K562 (cell line): ENCODE measurements around the gene RETREG1. TPM values are rescaled to one million over a fixed set of nuclear protein-coding genes. Genes with fewer than 3 reads are reported as not detected.

Source experiments
- BMI1 ChIP-seq: fragments of 150-350 bp; IDR thresholded peaks from 2 replicates; pipeline ENCODE4 v1.6.1; 2014; ENCODE audit warnings: low read length
- CBX8 ChIP-seq: fragments of 200-600 bp; sonication (generic); IDR thresholded peaks from 2 replicates; pipeline ENCODE4 v1.6.1; 2012; ENCODE audit warnings: borderline replicate concordance, mixed run types, low read depth, mild to moderate bottlenecking, moderate library complexity, mixed read lengths, low read length, control low read depth, inconsistent platforms; ENCODE audit not compliant: poor library complexity, severe bottlenecking; ENCODE audit errors: extremely low read depth
- FOXM1 ChIP-seq, 2 experiments: fragments of 450-650 bp in 1 of 2; sonication (generic) in 1 of 2; formaldehyde crosslinking in 1 of 2; IDR thresholded peaks; 2 replicates each; pipeline versions ENCODE4 v1.6.1 to v1.9.0; 2017 to 2022; ENCODE audit warnings: low read depth in 2 of 2, mild to moderate bottlenecking in 2 of 2, missing genetic modification reagents in 1 of 2, moderate library complexity in 1 of 2
- HMG20B ChIP-seq: fragments of 250-450 bp; sonication (Bioruptor Pico); IDR thresholded peaks from 2 replicates; pipeline ENCODE4 v1.5.0; 2021; ENCODE audit warnings: mild to moderate bottlenecking
- MYBL2 ChIP-seq, 2 experiments: fragments of 450-650 bp in 1 of 2; sonication (generic) in 1 of 2; formaldehyde crosslinking in 1 of 2; IDR thresholded peaks; 2 replicates each; pipeline versions ENCODE4 v1.6.1 to v1.8.1; 2017 to 2022; ENCODE audit warnings: borderline replicate concordance in 1 of 2, inconsistent platforms in 1 of 2, low read depth in 1 of 2, mild to moderate bottlenecking in 1 of 2, missing genetic modification reagents in 1 of 2, moderate library complexity in 1 of 2
- NONO ChIP-seq, 2 experiments: fragments of 200-400 bp in 1 of 2; fragments of 450-650 bp in 1 of 2; formaldehyde crosslinking in 1 of 2; IDR thresholded peaks; 2 replicates each; pipeline ENCODE4 v1.6.1; 2017; ENCODE audit warnings: low read depth in 2 of 2, mild to moderate bottlenecking in 2 of 2, moderate library complexity in 2 of 2, low read length in 1 of 2
- POLR2G ChIP-seq: fragments of 200-400 bp; formaldehyde crosslinking; IDR thresholded peaks from 2 replicates; pipeline ENCODE4 v1.6.1; 2017; ENCODE audit warnings: low read depth, mild to moderate bottlenecking, antibody characterized with exemption, low read length, moderate library complexity
- SP2 ChIP-seq: IDR thresholded peaks from 2 replicates; pipeline ENCODE4 v1.6.1; 2011; ENCODE audit warnings: mild to moderate bottlenecking, low read depth, low read length, moderate library complexity; ENCODE audit not compliant: poor library complexity, severe bottlenecking; ENCODE audit errors: extremely low read depth
- ZNF324 ChIP-seq: fragments of 250-450 bp; sonication (Bioruptor Pico); IDR thresholded peaks from 2 replicates; pipeline ENCODE4 v1.4.0; 2020; ENCODE audit warnings: mild to moderate bottlenecking
- polyA plus RNA-seq, 8 experiments: library from polyadenylated mRNA; depleted of rRNA in 4 of 8; stranded (reverse) in 5 of 8; unstranded in 3 of 8; fragments of >200 nt; fragmentation: Nextera tagmentation in 2 of 8; fragmentation: Illumina TruSeq in 1 of 8; extraction: Ambion mirVana in 2 of 8; extraction: Trizol in 1 of 8; gene quantifications; 2 replicates each; pipeline versions ENCODE4 v1.2.1 to v1.2.3, GENCODE V29; 2011 to 2014; ENCODE audit warnings: inconsistent platforms in 1 of 8, missing spikeins in 1 of 8
- total RNA-seq, 7 experiments: library from RNA; depleted of rRNA in 6 of 7; stranded (reverse); fragments of >200 nt in 6 of 7; fragmentation: Illumina TruSeq in 2 of 7; extraction: Trizol in 2 of 7; gene quantifications; 2 replicates each; pipeline versions ENCODE4 v1.2.1 to v1.2.3, GENCODE V29; 2011 to 2021; ENCODE audit warnings: low replicate concordance in 1 of 7
- TF ChIP-seq, protein P1 (sequence below), 3 experiments: fragments of 200-800 bp in 1 of 3; sonication (Bioruptor generic) in 1 of 3; sonication (generic) in 1 of 3; formaldehyde crosslinking in 1 of 3; IDR thresholded peaks; 2 replicates each; pipeline versions ENCODE4 v1.6.1 to v1.8.0; 2016 to 2022; ENCODE audit warnings: mild to moderate bottlenecking in 2 of 3, missing compliant biosample characterization in 2 of 3, missing genetic modification characterization in 2 of 3, missing genetic modification reagents in 1 of 3
- TF ChIP-seq, protein P2 (sequence below): sonication (generic); formaldehyde crosslinking; IDR thresholded peaks from 2 replicates; pipeline ENCODE4 v1.8.0; 2022; ENCODE audit warnings: mild to moderate bottlenecking, missing genetic modification reagents
- TF ChIP-seq, protein P3 (sequence below): fragments of 150-350 bp; IDR thresholded peaks from 2 replicates; pipeline ENCODE4 v1.6.1; 2014; ENCODE audit warnings: low read depth, mild to moderate bottlenecking, low read length, borderline replicate concordance

Gene RETREG1
- total and polyA plus RNA-seq, 9 of the 15 experiments (the other 6 are each of a cell fraction or from before 2014, with no cell fraction given): 0.01 to 0.20 (median 0.08) TPM; not detected in 5

DNA sequence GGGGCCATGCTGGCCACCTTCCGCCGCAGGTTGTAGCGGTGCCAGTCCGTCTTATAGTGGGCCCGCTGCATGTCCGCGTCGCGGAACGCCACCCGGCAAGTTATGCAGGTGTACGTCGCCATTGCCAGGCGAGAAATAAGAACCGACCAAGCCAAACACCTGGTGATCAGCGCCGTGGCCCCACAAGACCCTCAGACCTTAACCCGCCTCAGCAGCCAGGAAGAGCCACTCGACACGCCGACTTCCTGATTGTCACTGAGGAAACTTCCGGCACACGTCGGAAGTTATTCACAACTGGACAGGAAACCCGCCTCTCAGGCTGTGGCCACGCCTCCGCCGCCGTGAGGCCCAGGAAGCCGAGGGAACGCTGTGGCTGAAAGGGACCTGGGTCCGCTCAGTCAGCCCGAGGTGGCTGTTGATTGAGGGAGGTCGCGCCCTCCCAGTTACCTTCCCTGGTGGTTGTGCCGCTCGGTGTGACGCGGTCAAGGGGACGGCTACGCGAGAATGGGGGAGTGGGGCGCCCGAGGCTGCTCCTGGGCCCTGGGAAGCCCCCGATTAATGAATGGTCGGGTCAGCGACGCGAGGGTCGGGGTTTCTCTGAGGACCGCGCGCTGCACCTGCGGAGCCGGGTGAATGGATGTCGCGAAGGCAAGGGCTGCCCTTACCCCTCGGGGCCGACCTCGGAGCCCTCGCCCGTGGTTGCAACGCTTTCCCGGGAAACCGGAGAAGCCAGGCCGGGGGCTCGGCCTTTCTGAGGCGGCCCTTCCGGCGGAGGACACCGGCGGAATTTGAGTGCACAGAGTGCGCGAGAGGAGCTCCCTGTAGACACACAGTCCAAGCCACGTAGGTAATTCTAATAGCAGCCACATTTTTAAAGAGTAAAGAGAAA, 151.0 kb downstream of the RETREG1 start, which contains the start of gene ZNF622 (continued):
- TF ChIP-seq NONO (IDR thresholded peaks at IDR 0.05; ENCODE audit: low read depth in 2 of 2, low read length in 1 of 2): peak; percentile 5 to 40; a peak in 1 of 4 replicates
- TF ChIP-seq, protein P1, sequence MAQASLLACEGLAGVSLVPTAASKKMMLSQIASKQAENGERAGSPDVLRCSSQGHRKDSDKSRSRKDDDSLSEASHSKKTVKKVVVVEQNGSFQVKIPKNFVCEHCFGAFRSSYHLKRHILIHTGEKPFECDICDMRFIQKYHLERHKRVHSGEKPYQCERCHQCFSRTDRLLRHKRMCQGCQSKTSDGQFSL (CRISPR knock-in tag; IDR thresholded peaks at IDR 0.05): no peak
- TF ChIP-seq, protein P1 (tag; IDR thresholded peaks at IDR 0.05): no peak
- TF ChIP-seq HMG20B (CRISPR knock-in tag): no peak; the same call in 1 of the 2 replicates
- no peak for TF ChIP-seq FOXM1 (IDR thresholded peaks at IDR 0.05; ENCODE audit: low read depth)
- 0 out of 2 replicates have a peak, but pooled peaks have one; percentile 16 for TF ChIP-seq FOXM1 (CRISPR knock-in tag; IDR thresholded peaks at IDR 0.05; ENCODE audit: low read depth)
- TF ChIP-seq ZNF324: no peak
- TF ChIP-seq BMI1: no peak
- TF ChIP-seq, protein P2, sequence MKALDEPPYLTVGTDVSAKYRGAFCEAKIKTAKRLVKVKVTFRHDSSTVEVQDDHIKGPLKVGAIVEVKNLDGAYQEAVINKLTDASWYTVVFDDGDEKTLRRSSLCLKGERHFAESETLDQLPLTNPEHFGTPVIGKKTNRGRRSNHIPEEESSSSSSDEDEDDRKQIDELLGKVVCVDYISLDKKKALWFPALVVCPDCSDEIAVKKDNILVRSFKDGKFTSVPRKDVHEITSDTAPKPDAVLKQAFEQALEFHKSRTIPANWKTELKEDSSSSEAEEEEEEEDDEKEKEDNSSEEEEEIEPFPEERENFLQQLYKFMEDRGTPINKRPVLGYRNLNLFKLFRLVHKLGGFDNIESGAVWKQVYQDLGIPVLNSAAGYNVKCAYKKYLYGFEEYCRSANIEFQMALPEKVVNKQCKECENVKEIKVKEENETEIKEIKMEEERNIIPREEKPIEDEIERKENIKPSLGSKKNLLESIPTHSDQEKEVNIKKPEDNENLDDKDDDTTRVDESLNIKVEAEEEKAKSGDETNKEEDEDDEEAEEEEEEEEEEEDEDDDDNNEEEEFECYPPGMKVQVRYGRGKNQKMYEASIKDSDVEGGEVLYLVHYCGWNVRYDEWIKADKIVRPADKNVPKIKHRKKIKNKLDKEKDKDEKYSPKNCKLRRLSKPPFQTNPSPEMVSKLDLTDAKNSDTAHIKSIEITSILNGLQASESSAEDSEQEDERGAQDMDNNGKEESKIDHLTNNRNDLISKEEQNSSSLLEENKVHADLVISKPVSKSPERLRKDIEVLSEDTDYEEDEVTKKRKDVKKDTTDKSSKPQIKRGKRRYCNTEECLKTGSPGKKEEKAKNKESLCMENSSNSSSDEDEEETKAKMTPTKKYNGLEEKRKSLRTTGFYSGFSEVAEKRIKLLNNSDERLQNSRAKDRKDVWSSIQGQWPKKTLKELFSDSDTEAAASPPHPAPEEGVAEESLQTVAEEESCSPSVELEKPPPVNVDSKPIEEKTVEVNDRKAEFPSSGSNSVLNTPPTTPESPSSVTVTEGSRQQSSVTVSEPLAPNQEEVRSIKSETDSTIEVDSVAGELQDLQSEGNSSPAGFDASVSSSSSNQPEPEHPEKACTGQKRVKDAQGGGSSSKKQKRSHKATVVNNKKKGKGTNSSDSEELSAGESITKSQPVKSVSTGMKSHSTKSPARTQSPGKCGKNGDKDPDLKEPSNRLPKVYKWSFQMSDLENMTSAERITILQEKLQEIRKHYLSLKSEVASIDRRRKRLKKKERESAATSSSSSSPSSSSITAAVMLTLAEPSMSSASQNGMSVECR (CRISPR knock-in tag): peak; percentile 94
- peak; percentile 8 for TF ChIP-seq SP2
- TF ChIP-seq, protein P3, sequence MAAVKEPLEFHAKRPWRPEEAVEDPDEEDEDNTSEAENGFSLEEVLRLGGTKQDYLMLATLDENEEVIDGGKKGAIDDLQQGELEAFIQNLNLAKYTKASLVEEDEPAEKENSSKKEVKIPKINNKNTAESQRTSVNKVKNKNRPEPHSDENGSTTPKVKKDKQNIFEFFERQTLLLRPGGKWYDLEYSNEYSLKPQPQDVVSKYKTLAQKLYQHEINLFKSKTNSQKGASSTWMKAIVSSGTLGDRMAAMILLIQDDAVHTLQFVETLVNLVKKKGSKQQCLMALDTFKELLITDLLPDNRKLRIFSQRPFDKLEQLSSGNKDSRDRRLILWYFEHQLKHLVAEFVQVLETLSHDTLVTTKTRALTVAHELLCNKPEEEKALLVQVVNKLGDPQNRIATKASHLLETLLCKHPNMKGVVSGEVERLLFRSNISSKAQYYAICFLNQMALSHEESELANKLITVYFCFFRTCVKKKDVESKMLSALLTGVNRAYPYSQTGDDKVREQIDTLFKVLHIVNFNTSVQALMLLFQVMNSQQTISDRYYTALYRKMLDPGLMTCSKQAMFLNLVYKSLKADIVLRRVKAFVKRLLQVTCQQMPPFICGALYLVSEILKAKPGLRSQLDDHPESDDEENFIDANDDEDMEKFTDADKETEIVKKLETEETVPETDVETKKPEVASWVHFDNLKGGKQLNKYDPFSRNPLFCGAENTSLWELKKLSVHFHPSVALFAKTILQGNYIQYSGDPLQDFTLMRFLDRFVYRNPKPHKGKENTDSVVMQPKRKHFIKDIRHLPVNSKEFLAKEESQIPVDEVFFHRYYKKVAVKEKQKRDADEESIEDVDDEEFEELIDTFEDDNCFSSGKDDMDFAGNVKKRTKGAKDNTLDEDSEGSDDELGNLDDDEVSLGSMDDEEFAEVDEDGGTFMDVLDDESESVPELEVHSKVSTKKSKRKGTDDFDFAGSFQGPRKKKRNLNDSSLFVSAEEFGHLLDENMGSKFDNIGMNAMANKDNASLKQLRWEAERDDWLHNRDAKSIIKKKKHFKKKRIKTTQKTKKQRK: no peak
- no peak for TF ChIP-seq CBX8
- TF ChIP-seq MYBL2 (IDR thresholded peaks at IDR 0.05; ENCODE audit: low read depth): no peak
- TF ChIP-seq MYBL2 (CRISPR knock-in tag; IDR thresholded peaks at IDR 0.05; ENCODE audit: borderline replicate concordance): no peak
- TF ChIP-seq POLR2G: peak; percentile 100
